ENCODE data around the gene HOXA3. TPM values are rescaled to one million over a fixed set of nuclear protein-coding genes. Genes with fewer than 3 reads are reported as not detected.

HOXA3 gene
- total RNA-seq, 1 experiment from 2014 or later = not detected

- TF ChIP-seq CDX4 (CRISPR knock-in tag; IDR thresholded peaks at IDR 0.05; ENCODE audit: borderline replicate concordance) (no peak), ZNF671 (CRISPR knock-in tag; IDR thresholded peaks at IDR 0.05) (no peak), TCF7 (CRISPR knock-in tag; IDR thresholded peaks at IDR 0.05; ENCODE audit: low read depth) (no peak), TP53 (CRISPR knock-in tag; IDR thresholded peaks at IDR 0.05) (no peak), PRRX2 (CRISPR knock-in tag; IDR thresholded peaks at IDR 0.05) (no peak), MYBL2 (CRISPR knock-in tag; IDR thresholded peaks at IDR 0.05) (no peak), OVOL2 (CRISPR knock-in tag; IDR thresholded peaks at IDR 0.05; ENCODE audit: borderline replicate concordance) (no peak)
- TF ChIP-seq, protein P1, sequence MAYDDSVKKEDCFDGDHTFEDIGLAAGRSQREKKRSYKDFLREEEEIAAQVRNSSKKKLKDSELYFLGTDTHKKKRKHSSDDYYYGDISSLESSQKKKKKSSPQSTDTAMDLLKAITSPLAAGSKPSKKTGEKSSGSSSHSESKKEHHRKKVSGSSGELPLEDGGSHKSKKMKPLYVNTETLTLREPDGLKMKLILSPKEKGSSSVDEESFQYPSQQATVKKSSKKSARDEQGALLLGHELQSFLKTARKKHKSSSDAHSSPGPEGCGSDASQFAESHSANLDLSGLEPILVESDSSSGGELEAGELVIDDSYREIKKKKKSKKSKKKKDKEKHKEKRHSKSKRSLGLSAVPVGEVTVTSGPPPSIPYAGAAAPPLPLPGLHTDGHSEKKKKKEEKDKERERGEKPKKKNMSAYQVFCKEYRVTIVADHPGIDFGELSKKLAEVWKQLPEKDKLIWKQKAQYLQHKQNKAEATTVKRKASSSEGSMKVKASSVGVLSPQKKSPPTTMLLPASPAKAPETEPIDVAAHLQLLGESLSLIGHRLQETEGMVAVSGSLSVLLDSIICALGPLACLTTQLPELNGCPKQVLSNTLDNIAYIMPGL (CRISPR knock-in tag; IDR thresholded peaks at IDR 0.05) = no peak
- TF ChIP-seq, protein P2, sequence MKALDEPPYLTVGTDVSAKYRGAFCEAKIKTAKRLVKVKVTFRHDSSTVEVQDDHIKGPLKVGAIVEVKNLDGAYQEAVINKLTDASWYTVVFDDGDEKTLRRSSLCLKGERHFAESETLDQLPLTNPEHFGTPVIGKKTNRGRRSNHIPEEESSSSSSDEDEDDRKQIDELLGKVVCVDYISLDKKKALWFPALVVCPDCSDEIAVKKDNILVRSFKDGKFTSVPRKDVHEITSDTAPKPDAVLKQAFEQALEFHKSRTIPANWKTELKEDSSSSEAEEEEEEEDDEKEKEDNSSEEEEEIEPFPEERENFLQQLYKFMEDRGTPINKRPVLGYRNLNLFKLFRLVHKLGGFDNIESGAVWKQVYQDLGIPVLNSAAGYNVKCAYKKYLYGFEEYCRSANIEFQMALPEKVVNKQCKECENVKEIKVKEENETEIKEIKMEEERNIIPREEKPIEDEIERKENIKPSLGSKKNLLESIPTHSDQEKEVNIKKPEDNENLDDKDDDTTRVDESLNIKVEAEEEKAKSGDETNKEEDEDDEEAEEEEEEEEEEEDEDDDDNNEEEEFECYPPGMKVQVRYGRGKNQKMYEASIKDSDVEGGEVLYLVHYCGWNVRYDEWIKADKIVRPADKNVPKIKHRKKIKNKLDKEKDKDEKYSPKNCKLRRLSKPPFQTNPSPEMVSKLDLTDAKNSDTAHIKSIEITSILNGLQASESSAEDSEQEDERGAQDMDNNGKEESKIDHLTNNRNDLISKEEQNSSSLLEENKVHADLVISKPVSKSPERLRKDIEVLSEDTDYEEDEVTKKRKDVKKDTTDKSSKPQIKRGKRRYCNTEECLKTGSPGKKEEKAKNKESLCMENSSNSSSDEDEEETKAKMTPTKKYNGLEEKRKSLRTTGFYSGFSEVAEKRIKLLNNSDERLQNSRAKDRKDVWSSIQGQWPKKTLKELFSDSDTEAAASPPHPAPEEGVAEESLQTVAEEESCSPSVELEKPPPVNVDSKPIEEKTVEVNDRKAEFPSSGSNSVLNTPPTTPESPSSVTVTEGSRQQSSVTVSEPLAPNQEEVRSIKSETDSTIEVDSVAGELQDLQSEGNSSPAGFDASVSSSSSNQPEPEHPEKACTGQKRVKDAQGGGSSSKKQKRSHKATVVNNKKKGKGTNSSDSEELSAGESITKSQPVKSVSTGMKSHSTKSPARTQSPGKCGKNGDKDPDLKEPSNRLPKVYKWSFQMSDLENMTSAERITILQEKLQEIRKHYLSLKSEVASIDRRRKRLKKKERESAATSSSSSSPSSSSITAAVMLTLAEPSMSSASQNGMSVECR (CRISPR knock-in tag; IDR thresholded peaks at IDR 0.05; ENCODE audit: borderline replicate concordance) = no peak
Observed at GRCh38 chr7:27093184-27093895, 59.0 kb downstream of the HOXA3 start (continued).

DNA sequence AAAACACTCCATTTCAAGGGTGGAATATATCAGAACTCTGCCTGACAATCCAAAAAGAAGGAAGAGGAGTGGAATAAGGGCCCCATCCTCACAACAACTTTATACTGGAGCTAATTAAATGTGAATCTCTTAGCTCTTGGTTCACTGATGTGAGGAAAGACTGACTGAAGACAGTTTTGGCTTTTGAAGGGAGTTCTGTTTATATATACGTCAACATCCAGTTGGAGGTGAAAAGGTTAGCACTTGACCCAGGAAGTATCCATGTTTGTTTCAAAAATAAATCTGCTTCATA lies 59.6 kb downstream of the HOXA3 start:
- no peak for DNase-seq (ENCODE audit: low spot score)
- Mint-ChIP-seq H3K27me3 (ENCODE audit: low read depth) (peaks cover 100% of the 10 kb centered on the region), H3K4me3 (no peak overlapping the region), H3K36me3 (0 out of 2 replicates have a peak, but pooled peaks cover 5% of the 10 kb centered on the region), H3K4me1 (peaks cover 65% of the 10 kb centered on the region), H3K9me3 (no peaks in the 10 kb centered on the region), H3K27ac (no peak overlapping the region)
- CTCF ChIA-PET = interaction anchor here (1.0 to 2.9 kb wide), 2 partner anchors 58 to 87 kb away, joined by 3 to 8 read pairs; no protein-coding TSS in a partner anchor
- ATAC-seq = no peak
- POLR2A ChIA-PET = no interaction called here
- TF ChIP-seq FOXJ3 (CRISPR knock-in tag; IDR thresholded peaks at IDR 0.05; ENCODE audit: borderline replicate concordance) (no peak), CBFB (CRISPR knock-in tag; IDR thresholded peaks at IDR 0.05; ENCODE audit: low read depth) (no peak), EMX1 (CRISPR knock-in tag; IDR thresholded peaks at IDR 0.05) (no peak), CREB1 (CRISPR knock-in tag; IDR thresholded peaks at IDR 0.05) (no peak), ATF2 (CRISPR knock-in tag; IDR thresholded peaks at IDR 0.05; ENCODE audit: borderline replicate concordance, low read depth) (no peak), ZNF423 (CRISPR knock-in tag; IDR thresholded peaks at IDR 0.05) (no peak), ZNF532 (CRISPR knock-in tag; IDR thresholded peaks at IDR 0.05; ENCODE audit: borderline replicate concordance) (no peak), SP1 (CRISPR knock-in tag; conservative IDR thresholded peaks at IDR 0.05) (no peak), ZNF317 (CRISPR knock-in tag; IDR thresholded peaks at IDR 0.05; ENCODE audit: borderline replicate concordance, low read depth) (no peak), HMGA2 (CRISPR knock-in tag; IDR thresholded peaks at IDR 0.05) (no peak), JAZF1 (CRISPR knock-in tag; IDR thresholded peaks at IDR 0.05) (no peak), NR3C1 (CRISPR knock-in tag; conservative IDR thresholded peaks at IDR 0.05; ENCODE audit: low read depth) (no peak), ZNF138 (CRISPR knock-in tag; conservative IDR thresholded peaks at IDR 0.05) (no peak)
- TF ChIP-seq, protein P3, sequence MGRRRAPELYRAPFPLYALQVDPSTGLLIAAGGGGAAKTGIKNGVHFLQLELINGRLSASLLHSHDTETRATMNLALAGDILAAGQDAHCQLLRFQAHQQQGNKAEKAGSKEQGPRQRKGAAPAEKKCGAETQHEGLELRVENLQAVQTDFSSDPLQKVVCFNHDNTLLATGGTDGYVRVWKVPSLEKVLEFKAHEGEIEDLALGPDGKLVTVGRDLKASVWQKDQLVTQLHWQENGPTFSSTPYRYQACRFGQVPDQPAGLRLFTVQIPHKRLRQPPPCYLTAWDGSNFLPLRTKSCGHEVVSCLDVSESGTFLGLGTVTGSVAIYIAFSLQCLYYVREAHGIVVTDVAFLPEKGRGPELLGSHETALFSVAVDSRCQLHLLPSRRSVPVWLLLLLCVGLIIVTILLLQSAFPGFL (CRISPR knock-in tag; IDR thresholded peaks at IDR 0.05; ENCODE audit: borderline replicate concordance) = no peak

Measured in WTC11 (cell line).